Dendritic cell treated with granulocyte-macrophage colony-stimulating factor and Interleukin-4, amounts not matched to agents 40 ng/mL and 50 ng/mL, for 4 days (primary cell): Measurements from ENCODE around the gene NAP1L4.
A peak's percentile ranks its signal among the peaks of the same experiment; 100 is the strongest.

ENCODE experiments used
- H3K27ac Mint-ChIP-seq: one replicate; pipeline ENCODE4 v1.8.0; 2022; ENCODE audit warnings: mild to moderate bottlenecking, mixed read lengths
- H3K27me3 Mint-ChIP-seq: one replicate; pipeline ENCODE4 v1.8.0; 2022; ENCODE audit warnings: mild to moderate bottlenecking, mixed read lengths
- H3K36me3 Mint-ChIP-seq: one replicate; pipeline ENCODE4 v1.8.0; 2022; ENCODE audit warnings: low read depth, mixed read lengths
- H3K4me1 Mint-ChIP-seq: one replicate; pipeline ENCODE4 v1.8.0; 2022; ENCODE audit warnings: low read depth, mixed read lengths
- H3K4me3 Mint-ChIP-seq: one replicate; pipeline ENCODE4 v1.8.0; 2022; ENCODE audit warnings: mild to moderate bottlenecking, moderate library complexity, mixed read lengths
- H3K9me3 Mint-ChIP-seq: one replicate; pipeline ENCODE4 v1.8.0; 2022; ENCODE audit warnings: mixed read lengths
- intact Hi-C: fragments of 100-400 bp; cut with micrococcal nuclease; formaldehyde crosslinking; loops from one replicate; pipeline ENCODE4 v1.15.0; 2022

Gene NAP1L4

DNA sequence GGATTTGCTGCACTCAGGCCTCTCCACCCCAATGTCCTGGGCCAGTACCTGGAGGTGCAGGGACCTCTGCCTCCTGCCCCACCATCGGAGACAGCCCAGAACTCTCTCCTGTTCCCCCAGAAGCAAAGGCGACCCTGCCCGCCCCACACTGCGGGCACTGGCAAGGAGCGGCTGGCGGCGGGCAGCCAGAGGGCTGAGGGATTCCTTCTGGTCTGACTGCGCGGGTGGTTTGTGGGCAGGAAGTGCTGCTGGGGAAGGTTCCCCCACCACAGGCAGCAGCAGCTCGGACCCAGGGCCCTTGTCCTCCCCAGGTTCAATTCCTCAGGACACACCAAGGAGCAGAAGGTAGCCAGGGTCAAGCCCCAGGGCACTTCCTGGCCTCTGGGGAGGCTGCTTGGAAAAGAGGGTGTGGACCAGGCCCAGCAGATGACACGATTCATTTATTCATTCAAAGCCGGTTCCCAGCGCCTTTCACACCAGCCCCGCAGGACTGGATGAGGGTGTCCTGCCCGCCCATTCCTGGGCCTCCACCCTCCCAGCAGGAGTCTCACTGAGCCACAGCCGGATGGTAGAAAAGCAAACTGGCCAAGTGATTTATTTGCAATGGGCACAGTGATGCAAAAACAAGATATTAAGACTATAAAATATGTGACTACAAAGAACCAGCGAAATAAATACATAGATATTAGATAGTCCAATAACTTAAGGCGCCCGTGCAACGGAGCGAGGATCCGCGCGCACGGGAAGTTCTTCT lies 64.1 kb downstream of the NAP1L4 start:
- Mint-ChIP-seq H3K36me3 (peaks cover 7% of the 10 kb centered on the region), H3K9me3 (no peaks in the 10 kb centered on the region), H3K27me3 (peaks cover 34% of the 10 kb centered on the region), H3K4me1 (peaks cover 56% of the 10 kb centered on the region), H3K27ac (peak overlapping the region; percentile 96), H3K4me3 (peak overlapping the region; percentile 84)
- intact Hi-C loops, result loop anchor here (2.0 kb wide), 1 partner anchor 25 kb away; a partner anchor contains a TSS

DNA sequence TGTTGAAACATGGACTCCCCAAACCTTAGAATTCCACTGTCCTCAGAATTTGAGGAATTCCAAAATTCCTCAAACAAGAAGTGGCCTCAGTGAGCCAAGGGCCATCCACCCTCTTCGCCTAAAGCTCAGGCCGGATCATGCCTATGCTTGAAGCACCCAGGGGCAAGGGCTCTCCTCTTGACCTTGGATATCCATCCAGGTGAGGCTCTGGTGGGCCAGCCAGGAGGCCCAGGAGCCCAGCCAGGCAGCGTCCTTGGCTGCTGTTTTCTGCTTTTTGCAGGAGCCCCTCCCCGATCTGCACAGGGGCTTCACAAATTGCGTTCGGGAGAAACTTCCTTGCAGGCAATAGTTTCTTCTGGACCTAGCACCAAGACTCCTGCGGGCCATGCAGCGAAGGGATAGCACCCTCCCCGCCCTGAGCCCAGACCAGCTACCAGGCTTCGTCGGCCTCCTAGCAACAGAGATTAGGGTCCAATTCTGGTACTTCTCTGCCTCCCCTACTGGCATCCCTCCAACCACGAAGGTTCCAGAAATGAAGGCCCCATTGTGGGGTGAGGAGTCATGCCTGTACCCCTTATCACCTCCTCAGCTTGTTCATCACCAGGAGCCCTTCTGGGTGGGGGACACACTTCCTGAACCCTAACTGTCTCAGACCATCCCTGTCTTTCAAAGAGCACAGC lies 64.9 kb downstream of the NAP1L4 start:
- no peak overlapping the region for H3K27ac Mint-ChIP-seq
- H3K4me1 Mint-ChIP-seq, result peaks cover 48% of the 10 kb centered on the region
- intact Hi-C loops, result no loop called here
- peaks cover 10% of the 10 kb centered on the region for H3K36me3 Mint-ChIP-seq
- no peaks in the 10 kb centered on the region for H3K9me3 Mint-ChIP-seq
- peaks cover 34% of the 10 kb centered on the region for H3K27me3 Mint-ChIP-seq
- H3K4me3 Mint-ChIP-seq, result peak overlapping the region; percentile 84

DNA sequence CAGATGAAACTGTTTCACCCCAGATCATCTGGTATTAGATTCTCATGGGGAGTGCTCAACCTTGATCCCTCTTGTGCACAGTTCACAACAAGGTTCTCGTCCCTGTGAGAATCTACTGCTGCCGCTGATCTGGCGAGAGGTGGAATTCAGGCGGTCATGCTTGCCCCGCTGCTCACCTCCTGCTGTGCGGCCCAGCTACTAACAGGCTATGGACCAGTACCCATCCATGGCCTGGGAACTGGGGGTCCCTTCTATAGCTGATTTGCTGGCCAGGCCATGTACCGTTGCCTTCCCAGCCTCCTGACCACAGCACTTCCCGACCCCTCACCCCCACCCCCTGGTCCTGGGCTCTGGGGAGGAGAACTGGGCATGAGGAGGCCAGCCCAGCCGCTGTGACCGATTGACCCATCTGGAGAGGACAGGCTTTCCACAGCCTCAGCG lies 65.5 kb downstream of the NAP1L4 start:
- H3K4me1 Mint-ChIP-seq, result peaks cover 42% of the 10 kb centered on the region
- H3K27ac Mint-ChIP-seq, result no peak overlapping the region
- no peak overlapping the region for H3K4me3 Mint-ChIP-seq

DNA sequence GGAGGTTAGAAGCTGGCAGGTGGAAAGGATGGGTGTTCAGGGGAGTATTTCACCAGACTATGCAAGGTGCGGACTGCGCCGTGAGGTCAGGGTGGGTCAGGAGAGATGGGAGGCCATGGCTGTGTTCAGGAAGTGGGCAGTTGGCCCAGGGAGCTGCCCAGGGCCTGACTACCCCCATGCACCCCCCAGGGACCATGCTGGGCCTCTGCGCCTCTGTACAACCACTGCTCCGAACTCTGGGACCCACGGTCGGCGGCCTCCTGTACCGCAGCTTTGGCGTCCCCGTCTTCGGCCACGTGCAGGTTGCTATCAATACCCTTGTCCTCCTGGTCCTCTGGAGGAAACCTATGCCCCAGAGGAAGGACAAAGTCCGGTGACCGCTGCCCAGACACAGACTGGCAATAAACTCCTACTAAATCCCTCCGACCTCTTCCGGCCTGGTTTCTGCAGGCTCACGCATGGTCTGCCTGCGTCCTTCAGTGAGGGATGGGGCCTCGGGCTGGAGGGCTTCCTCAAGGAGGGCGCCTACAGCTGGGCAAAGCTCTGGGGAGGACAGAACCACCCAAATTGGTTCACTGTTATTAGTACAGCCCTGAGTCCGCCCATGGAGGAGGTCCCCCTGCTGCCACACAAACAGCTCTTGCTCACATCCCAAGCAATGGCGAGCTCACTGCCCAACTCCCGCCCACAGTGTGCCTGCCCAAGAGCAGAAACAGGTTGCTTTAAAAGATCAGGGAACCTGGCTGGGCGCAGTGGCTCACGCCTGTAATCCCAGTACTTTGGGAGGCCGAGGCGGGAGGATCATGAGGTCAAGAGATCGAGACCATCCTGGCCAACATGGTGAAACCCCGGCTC lies 67.1 kb downstream of the NAP1L4 start:
- Mint-ChIP-seq H3K36me3 (peaks cover 12% of the 10 kb centered on the region), H3K4me3 (no peak overlapping the region), H3K27me3 (peaks cover 33% of the 10 kb centered on the region), H3K4me1 (peaks cover 27% of the 10 kb centered on the region), H3K9me3 (no peaks in the 10 kb centered on the region), H3K27ac (no peak overlapping the region)
- intact Hi-C loops, result no loop called here

More for the DNA sequence above, 65.5 kb downstream of the NAP1L4 start:
- intact Hi-C loops, result no loop called here
- Mint-ChIP-seq H3K27me3 (peaks cover 34% of the 10 kb centered on the region), H3K9me3 (no peaks in the 10 kb centered on the region), H3K36me3 (peaks cover 15% of the 10 kb centered on the region)

DNA sequence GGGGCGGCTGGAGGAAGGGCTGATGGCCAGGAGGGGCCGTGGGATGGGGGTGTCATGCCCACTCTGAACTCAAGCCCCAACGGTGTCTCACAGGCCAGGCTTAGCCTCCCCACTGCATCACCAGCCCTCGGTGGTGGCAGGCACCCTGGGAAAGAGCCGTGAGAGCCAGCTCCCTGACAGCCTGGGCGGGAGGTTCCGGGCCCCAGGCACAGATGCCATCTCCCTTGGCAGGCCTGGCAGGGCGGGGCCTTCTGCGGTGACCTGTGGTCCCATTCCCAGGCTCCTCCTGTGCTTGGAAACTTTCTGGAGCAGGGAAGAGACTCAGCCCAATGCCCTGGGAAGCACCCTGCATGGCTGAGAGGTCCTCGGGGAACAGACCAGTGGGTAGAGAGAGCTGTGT lies 67.7 kb downstream of the NAP1L4 start:
- intact Hi-C loops, result no loop called here
- H3K9me3 Mint-ChIP-seq, result no peaks in the 10 kb centered on the region
- H3K27ac Mint-ChIP-seq, result no peak overlapping the region
- H3K36me3 Mint-ChIP-seq, result peaks cover 9% of the 10 kb centered on the region
- peaks cover 22% of the 10 kb centered on the region for H3K4me1 Mint-ChIP-seq
- no peak overlapping the region for H3K4me3 Mint-ChIP-seq
- H3K27me3 Mint-ChIP-seq, result peaks cover 33% of the 10 kb centered on the region

DNA sequence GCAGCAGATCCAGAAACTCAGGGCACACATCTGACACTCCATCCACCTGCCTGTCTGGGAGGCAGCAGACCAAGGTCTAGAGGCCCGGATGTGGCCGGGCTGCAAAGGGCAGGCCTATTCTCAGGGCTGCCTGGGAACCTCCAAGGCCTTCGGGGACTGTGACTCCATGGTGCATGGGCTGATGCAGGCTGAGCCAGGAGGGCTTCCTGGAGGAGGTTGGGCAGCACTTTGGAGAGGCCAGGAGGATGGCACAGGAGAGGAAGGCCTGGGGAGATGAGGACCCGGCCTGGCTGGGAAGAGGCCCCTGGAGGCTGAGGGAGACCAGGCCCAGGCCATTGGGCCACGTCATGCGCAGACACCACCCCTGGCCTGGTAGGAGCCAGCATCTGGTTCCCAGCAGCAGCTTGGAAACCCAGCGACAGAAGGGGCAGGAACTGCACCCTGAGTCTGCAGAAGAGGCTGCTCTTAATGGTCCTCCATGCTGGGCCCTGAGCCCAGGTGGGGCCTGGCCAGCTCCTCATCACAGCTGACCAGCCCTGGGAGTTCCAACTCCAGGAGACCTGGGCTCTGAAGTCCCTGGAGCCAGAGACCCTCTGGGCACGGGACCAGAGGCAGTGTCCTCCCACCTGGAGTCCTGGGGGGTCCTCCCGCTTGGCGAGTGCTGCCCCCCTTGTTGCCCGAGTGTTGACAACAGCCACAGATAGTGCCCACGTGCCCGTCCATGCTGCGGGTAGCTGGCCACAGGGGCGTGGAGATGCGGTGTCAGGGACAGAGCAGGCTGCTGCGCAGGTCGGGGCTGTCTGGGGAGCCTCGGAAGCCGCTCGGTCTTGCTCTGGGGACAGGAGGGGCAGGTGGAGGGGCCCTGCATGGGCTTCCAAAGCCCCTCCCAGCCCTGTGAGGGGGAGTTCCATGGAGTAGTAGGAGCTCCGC lies 68.4 kb downstream of the NAP1L4 start:
- Mint-ChIP-seq H3K27me3 (peaks cover 34% of the 10 kb centered on the region), H3K4me3 (no peak overlapping the region), H3K27ac (no peak overlapping the region), H3K4me1 (peaks cover 17% of the 10 kb centered on the region), H3K36me3 (peaks cover 9% of the 10 kb centered on the region), H3K9me3 (no peaks in the 10 kb centered on the region)
- intact Hi-C loops, result no loop called here

DNA sequence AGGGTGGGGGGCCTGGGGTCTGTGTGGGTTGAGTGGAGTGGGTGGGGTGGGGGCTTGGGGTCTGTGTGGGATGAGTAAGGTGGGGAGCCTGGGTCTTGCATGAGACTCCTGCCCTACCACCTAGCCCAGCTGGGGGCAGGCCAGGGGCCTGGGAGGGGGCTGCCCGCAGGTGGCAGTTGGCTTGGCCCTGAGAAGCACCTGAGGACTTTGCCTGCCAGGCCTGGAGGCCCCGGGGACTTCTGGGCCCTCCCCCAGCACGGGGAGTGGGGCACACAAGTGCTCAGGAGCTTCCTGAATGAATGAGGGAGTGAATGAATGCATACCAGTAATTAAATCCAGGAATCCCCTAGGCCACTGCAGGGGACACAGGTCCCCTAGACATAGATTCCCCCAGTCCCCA lies 69.5 kb downstream of the NAP1L4 start:
- Mint-ChIP-seq H3K9me3 (no peaks in the 10 kb centered on the region), H3K27me3 (peaks cover 27% of the 10 kb centered on the region), H3K27ac (no peak overlapping the region), H3K4me3 (no peak overlapping the region), H3K36me3 (peaks cover 9% of the 10 kb centered on the region), H3K4me1 (peaks cover 6% of the 10 kb centered on the region)
- intact Hi-C loops, result no loop called here

DNA sequence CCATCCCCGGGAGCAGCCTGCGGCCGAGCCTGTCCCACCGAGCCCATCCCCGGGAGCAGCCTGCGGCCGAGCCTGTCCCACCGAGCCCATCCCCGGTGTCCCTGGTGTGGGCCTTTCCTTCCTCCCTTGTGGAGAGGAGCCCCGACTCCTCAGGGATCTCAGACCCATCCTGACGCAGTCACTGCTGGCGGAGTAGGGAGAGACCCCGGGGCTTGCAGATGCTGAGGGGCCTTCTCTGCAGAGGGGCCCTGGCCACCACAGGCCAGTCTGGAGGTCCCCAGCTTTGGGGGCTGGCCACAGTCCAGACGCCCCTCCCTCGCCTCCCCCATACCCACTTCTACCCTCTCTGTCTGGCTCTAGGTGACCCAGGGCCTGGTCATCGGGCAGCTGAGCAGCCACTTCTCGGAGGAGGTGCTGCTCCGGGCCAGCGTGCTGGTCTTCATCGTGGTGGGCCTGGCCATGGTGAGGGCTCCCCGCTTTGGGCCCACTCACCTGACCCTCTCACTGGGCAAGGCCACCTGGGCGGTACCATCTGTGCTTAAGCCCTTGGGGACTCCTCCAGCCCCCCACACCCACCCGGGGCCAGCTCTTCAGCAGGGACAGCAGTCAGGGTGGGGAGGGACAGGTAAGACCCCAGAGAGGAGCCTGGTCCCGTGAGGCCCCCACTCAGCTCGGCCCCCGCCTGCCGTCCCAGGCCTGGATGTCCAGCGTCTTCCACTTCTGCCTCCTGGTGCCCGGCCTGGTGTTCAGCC lies 70.2 kb downstream of the NAP1L4 start:
- H3K36me3 Mint-ChIP-seq, result peaks cover 9% of the 10 kb centered on the region
- intact Hi-C loops, result no loop called here
- H3K9me3 Mint-ChIP-seq, result no peaks in the 10 kb centered on the region
- H3K4me3 Mint-ChIP-seq, result no peak overlapping the region
- no peaks in the 10 kb centered on the region for H3K4me1 Mint-ChIP-seq
- H3K27me3 Mint-ChIP-seq, result peaks cover 22% of the 10 kb centered on the region
- no peak overlapping the region for H3K27ac Mint-ChIP-seq

DNA sequence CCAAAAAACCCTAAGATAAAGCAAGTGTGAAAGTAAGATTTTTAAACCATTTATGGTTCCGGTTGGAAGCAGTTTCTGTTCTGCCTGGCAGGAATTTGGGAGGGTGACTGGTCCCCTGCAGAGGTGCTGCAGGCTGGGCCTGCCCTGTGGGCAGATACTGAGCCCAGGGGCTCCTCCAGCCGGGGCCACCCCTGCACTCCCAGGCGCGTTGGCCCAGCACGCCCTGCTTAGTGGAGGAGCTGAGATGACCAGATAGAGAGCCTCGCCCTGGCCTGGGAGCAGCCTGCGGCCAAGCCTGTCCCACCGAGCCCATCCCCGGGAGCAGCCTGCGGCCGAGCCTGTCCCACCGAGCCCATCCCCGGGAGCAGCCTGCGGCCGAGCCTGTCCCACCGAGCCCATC lies 70.9 kb downstream of the NAP1L4 start:
- H3K4me1 Mint-ChIP-seq, result no peaks in the 10 kb centered on the region
- H3K9me3 Mint-ChIP-seq, result no peaks in the 10 kb centered on the region
- H3K36me3 Mint-ChIP-seq, result peaks cover 9% of the 10 kb centered on the region
- no peak overlapping the region for H3K27ac Mint-ChIP-seq
- H3K27me3 Mint-ChIP-seq, result peaks cover 15% of the 10 kb centered on the region
- intact Hi-C loops, result no loop called here
- no peak overlapping the region for H3K4me3 Mint-ChIP-seq

DNA sequence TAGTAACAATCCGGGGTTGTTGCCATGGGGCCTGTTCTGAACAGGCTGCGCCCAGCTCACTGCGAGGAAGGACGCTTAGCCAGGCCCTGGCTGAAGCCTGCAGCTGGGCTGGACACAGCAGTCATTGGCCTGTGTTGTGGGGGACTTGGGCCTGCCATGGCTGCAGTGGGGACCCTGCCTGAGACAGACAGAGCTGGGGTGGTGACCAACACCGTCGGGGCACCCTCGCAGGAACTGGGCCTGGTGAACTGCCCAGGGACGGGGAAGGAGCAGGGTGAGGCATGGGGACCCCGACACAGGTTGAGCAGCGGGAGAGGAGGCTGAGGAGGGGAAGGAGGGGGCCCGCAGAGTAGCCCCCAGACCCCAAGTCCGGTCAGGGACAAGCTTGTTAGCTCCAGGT lies 71.8 kb downstream of the NAP1L4 start:
- H3K27ac Mint-ChIP-seq, result no peak overlapping the region
- H3K4me3 Mint-ChIP-seq, result no peak overlapping the region
- intact Hi-C loops, result no loop called here
- H3K9me3 Mint-ChIP-seq, result no peaks in the 10 kb centered on the region
- H3K27me3 Mint-ChIP-seq, result peaks cover 15% of the 10 kb centered on the region
- H3K4me1 Mint-ChIP-seq, result no peaks in the 10 kb centered on the region
- H3K36me3 Mint-ChIP-seq, result peaks cover 9% of the 10 kb centered on the region

DNA sequence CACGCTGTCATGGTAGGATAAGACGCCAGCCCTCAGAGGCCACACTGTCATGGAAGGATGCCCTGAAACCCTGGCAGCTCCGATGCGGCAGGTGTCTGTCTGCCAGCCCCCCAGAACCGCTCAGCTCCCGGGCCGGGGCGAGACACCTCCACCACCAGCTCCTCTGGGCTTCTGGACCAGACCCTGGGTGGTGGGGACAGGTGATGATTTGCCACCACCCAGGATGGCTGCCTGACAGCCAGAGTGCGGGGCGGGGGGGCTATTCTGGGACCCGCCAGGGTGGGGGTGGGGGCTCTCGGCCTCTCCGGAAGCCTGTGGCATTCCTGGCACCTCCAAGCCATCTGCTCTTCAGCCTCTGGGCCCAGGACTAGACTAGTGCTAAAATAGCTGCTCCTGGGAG lies 72.3 kb downstream of the NAP1L4 start:
- H3K4me3 Mint-ChIP-seq, result no peak overlapping the region
- H3K27me3 Mint-ChIP-seq, result peaks cover 19% of the 10 kb centered on the region
- no peaks in the 10 kb centered on the region for H3K9me3 Mint-ChIP-seq
- H3K4me1 Mint-ChIP-seq, result no peaks in the 10 kb centered on the region
- H3K36me3 Mint-ChIP-seq, result peaks cover 9% of the 10 kb centered on the region
- no peak overlapping the region for H3K27ac Mint-ChIP-seq
- intact Hi-C loops, result no loop called here

DNA sequence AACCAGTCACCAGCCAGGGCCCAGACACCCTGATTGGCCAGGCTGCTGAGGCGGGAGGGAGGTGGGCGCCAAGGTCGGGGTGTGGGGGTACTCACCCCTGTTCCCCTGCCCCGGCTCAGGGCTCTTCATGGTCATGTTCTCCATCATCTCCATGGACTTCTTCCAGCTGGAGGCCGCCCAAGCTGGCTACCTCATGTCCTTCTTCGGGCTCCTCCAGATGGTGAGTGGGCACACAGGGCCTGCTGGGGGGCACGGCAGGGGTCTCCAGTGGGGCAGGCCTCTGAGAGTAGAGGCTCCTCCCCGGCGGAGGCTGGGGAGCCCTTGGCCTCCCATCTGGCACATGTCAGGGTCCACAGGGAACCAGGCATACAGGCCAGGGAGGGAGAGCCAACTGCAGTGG lies 72.9 kb downstream of the NAP1L4 start:
- no peak overlapping the region for H3K27ac Mint-ChIP-seq
- no peak overlapping the region for H3K4me3 Mint-ChIP-seq
- H3K9me3 Mint-ChIP-seq, result no peaks in the 10 kb centered on the region
- intact Hi-C loops, result no loop called here
- H3K4me1 Mint-ChIP-seq, result no peaks in the 10 kb centered on the region
- H3K36me3 Mint-ChIP-seq, result peaks cover 9% of the 10 kb centered on the region
- H3K27me3 Mint-ChIP-seq, result peaks cover 22% of the 10 kb centered on the region
